Kidney (tissue), 14 donors: Measurements from ENCODE around the gene NFATC2IP. TPM values are rescaled to one million over a fixed set of nuclear protein-coding genes. Genes with fewer than 3 reads are reported as not detected.
"Not testable (repeated sequence)": the region's sequence is repeated elsewhere in the genome, so short reads cannot be mapped to it uniquely, and the experiment has no call there.

Source experiments
- DNase-seq, 5 donors: peaks; one replicate each; pipeline ENCODE4 v3.0.0-alpha.2; 2013 to 2020
- FAIRE-seq: peaks from 2 replicates; lab custom pipeline; 2012; peaks lifted over from hg19 to GRCh38; lab: Jason Lieb, UNC
- H3K27ac ChIP-seq, 2 donors: one replicate each; pipeline ENCODE4 v1.7.0; 2013; ENCODE audit warnings: low read depth in 2 of 2, low read length in 2 of 2, inconsistent platforms in 1 of 2
- H3K27me3 ChIP-seq: one replicate; pipeline ENCODE4 v1.7.1; 2013; ENCODE audit warnings: low read length, inconsistent platforms; ENCODE audit not compliant: control insufficient read depth, insufficient read depth
- H3K36me3 ChIP-seq, 3 donors: one replicate each; pipeline versions ENCODE4 v1.7.0 to v1.7.1; 2013; ENCODE audit warnings: low read length in 3 of 3, control low read depth in 1 of 3, inconsistent platforms in 1 of 3; ENCODE audit not compliant: insufficient read depth in 3 of 3, control insufficient read depth in 2 of 3
- H3K4me1 ChIP-seq, 3 donors: one replicate each; pipeline versions ENCODE4 v1.7.0 to v1.7.1; 2013; ENCODE audit warnings: low read length in 3 of 3, inconsistent platforms in 1 of 3, low read depth in 1 of 3; ENCODE audit not compliant: control insufficient read depth in 2 of 3, insufficient read depth in 2 of 3
- H3K4me3 ChIP-seq, 3 donors: one replicate each; pipeline versions ENCODE4 v1.7.0 to v1.8.1; 2013; ENCODE audit warnings: low read length in 3 of 3, control low read depth in 1 of 3, inconsistent platforms in 1 of 3
- H3K9ac ChIP-seq, 3 donors: one replicate each; pipeline versions ENCODE4 v1.7.0 to v1.7.1; 2013; ENCODE audit warnings: low read length in 3 of 3, control low read depth in 1 of 3, inconsistent platforms in 1 of 3
- H3K9me3 ChIP-seq, 3 donors: one replicate each; pipeline versions ENCODE4 v1.7.0 to v1.7.1; 2013; ENCODE audit warnings: low read length in 3 of 3, control low read depth in 1 of 3, inconsistent platforms in 1 of 3; ENCODE audit not compliant: control insufficient read depth in 2 of 3, insufficient read depth in 1 of 3
- intact Hi-C: fragments of 100-400 bp; cut with DNase I; formaldehyde crosslinking; loops from one replicate; pipeline ENCODE4 v1.11.1; 2022
- polyA plus RNA-seq: library from polyadenylated mRNA; stranded (reverse); fragments of 350-450 nt; fragmentation: Illumina TruSeq; extraction: RNeasy Lipid Tissue Mini Kit (QIAGEN cat#74804); gene quantifications from one replicate; pipeline ENCODE4 v1.2.3, GENCODE V29; 2014; ENCODE audit warnings: low read depth, low replicate concordance; ENCODE audit not compliant: insufficient read depth
- total RNA-seq: library from RNA; stranded (reverse); fragmentation: NEBNext Ultra II Directional; extraction: Animal tissue kit (Norgen Biotek cat#: 25700); gene quantifications from one replicate; pipeline ENCODE4 v1.2.1, GENCODE V29; 2021
- TF ChIP-seq, protein P1 (sequence below): IDR thresholded peaks from 3 replicates; pipeline ENCODE4 v1.5.1; 2012; ENCODE audit warnings: mild to moderate bottlenecking, moderate library complexity, borderline replicate concordance; ENCODE audit not compliant: insufficient read depth; ENCODE audit errors: extremely low read depth
- donor health status: control.
- donor health status: control.
- donor health status: control.
- donor health status: control.
- donor health status: control.
- donor health status: DM: yes; HTN: yes; CAD: no.
- donor health status: Normal renal cell carcinoma (clear cell type).

Gene NFATC2IP
- total and polyA plus RNA-seq, 2 donors from 2014 or later = 8.9 to 31.0 TPM

DNA sequence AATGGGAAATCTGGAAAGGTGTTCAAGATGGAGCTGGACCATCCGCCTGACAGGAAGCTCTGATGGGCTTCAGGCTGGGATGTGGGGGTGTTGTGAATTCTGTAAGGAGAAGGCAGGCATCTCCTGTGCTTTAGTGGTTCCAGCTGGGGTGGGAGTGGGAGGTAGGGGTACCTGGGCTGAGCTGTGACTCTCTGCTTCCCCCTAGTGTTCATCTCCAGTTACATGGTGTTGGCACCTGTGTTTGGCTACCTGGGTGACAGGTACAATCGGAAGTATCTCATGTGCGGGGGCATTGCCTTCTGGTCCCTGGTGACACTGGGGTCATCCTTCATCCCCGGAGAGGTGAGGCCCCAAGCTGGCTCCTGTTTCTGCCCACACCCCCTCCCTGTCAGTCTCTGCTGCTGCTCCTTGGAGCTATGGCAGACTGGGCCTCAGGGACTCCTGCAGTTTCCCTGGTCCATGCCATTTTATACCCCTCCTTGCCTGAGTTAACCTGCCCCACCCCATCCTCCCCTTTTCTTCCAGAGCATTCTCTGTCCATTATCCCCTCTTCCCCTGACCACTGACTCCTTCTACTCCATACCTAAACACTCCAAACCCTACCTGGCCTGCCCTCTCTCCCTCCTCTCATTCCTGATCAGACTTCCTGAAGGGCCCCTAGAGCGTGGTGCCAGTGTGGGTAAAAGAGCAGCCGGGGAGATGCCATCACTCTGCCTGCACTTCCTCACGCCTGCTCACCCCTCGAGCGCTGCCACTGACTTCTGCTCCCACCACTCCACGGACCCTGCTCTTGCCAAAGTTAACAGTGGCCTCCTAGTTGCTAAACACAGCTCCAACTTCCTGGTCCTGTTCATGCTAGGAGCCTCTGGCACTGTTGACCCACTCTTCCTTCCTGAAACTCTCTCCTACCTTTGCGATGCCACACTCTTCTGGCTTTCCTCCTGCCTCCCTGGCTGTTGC, 27.2 kb downstream of the NFATC2IP start:
- Histone ChIP-seq H3K9me3 (no peaks in the 10 kb centered on the region), H3K4me3 (no peak overlapping the region), H3K4me1 (peaks cover 0 to 14% (median 7%) of the 10 kb centered on the region in 3 donors), H3K27me3 (no peaks in the 10 kb centered on the region), H3K36me3 (peaks cover 0 to 35% (median 14%) of the 10 kb centered on the region in 3 donors), H3K27ac (no peak overlapping the region), H3K9ac (no peak overlapping the region)
- TF ChIP-seq, protein P1, sequence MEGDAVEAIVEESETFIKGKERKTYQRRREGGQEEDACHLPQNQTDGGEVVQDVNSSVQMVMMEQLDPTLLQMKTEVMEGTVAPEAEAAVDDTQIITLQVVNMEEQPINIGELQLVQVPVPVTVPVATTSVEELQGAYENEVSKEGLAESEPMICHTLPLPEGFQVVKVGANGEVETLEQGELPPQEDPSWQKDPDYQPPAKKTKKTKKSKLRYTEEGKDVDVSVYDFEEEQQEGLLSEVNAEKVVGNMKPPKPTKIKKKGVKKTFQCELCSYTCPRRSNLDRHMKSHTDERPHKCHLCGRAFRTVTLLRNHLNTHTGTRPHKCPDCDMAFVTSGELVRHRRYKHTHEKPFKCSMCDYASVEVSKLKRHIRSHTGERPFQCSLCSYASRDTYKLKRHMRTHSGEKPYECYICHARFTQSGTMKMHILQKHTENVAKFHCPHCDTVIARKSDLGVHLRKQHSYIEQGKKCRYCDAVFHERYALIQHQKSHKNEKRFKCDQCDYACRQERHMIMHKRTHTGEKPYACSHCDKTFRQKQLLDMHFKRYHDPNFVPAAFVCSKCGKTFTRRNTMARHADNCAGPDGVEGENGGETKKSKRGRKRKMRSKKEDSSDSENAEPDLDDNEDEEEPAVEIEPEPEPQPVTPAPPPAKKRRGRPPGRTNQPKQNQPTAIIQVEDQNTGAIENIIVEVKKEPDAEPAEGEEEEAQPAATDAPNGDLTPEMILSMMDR = peak; percentile 41
- DNase-seq = peak in 3 of 5 donors; percentile 14 to 42 (median 21)
- no peak for FAIRE-seq
- intact Hi-C loops = no loop called here

- DNase-seq, H3K9me3 ChIP-seq, intact Hi-C loops, H3K4me1 ChIP-seq, H3K4me3 ChIP-seq, H3K27ac ChIP-seq, H3K9ac ChIP-seq, FAIRE-seq, H3K27me3 ChIP-seq: not testable (repeated sequence)
- peaks cover 0 to 36% (median 16%) of the 10 kb centered on the region in 3 donors for H3K36me3 ChIP-seq
Measured at GRCh38 chr16:28980330-28980729, 29.6 kb downstream of the NFATC2IP start.

- TF ChIP-seq, protein P1 = no peak
- intact Hi-C loops = no loop called here
- no peak overlapping the region for H3K27ac ChIP-seq
- FAIRE-seq = no peak
- no peaks in the 10 kb centered on the region for H3K27me3 ChIP-seq
- H3K4me3 ChIP-seq = no peak overlapping the region
- DNase-seq = no peak
- no peak overlapping the region for H3K9ac ChIP-seq
- peaks cover 0 to 36% (median 16%) of the 10 kb centered on the region in 3 donors for H3K36me3 ChIP-seq
- H3K4me1 ChIP-seq = no peaks in the 10 kb centered on the region
- no peaks in the 10 kb centered on the region for H3K9me3 ChIP-seq
Measured at GRCh38 chr16:28980929-28981328, 30.2 kb downstream of the NFATC2IP start.

- intact Hi-C loops = no loop called here
- H3K9ac ChIP-seq = no peak overlapping the region
- no peaks in the 10 kb centered on the region for H3K4me1 ChIP-seq
- H3K27me3 ChIP-seq = no peaks in the 10 kb centered on the region
- H3K9me3 ChIP-seq = no peaks in the 10 kb centered on the region
- H3K27ac ChIP-seq = no peak overlapping the region
- FAIRE-seq (no peak), DNase-seq (peak in 1 of 5 donors; percentile 5)
- TF ChIP-seq, protein P1 = peak; percentile 13
- no peak overlapping the region for H3K4me3 ChIP-seq
- peaks cover 0 to 38% (median 16%) of the 10 kb centered on the region in 3 donors for H3K36me3 ChIP-seq
Measured at GRCh38 chr16:28981517-28981916, 30.8 kb downstream of the NFATC2IP start.
